Measurements from ENCODE around the gene SOX4.
A peak's percentile ranks its signal among the peaks of the same experiment; 100 is the strongest.

SOX4 gene

DNA sequence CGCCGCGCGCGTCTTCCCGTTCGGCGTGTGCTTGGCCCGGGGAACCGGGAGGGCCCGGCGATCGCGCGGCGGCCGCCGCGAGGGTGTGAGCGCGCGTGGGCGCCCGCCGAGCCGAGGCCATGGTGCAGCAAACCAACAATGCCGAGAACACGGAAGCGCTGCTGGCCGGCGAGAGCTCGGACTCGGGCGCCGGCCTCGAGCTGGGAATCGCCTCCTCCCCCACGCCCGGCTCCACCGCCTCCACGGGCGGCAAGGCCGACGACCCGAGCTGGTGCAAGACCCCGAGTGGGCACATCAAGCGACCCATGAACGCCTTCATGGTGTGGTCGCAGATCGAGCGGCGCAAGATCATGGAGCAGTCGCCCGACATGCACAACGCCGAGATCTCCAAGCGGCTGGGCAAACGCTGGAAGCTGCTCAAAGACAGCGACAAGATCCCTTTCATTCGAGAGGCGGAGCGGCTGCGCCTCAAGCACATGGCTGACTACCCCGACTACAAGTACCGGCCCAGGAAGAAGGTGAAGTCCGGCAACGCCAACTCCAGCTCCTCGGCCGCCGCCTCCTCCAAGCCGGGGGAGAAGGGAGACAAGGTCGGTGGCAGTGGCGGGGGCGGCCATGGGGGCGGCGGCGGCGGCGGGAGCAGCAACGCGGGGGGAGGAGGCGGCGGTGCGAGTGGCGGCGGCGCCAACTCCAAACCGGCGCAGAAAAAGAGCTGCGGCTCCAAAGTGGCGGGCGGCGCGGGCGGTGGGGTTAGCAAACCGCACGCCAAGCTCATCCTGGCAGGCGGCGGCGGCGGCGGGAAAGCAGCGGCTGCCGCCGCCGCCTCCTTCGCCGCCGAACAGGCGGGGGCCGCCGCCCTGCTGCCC, 1.1 kb downstream of the SOX4 start:
- no peak for FAIRE-seq

DNA sequence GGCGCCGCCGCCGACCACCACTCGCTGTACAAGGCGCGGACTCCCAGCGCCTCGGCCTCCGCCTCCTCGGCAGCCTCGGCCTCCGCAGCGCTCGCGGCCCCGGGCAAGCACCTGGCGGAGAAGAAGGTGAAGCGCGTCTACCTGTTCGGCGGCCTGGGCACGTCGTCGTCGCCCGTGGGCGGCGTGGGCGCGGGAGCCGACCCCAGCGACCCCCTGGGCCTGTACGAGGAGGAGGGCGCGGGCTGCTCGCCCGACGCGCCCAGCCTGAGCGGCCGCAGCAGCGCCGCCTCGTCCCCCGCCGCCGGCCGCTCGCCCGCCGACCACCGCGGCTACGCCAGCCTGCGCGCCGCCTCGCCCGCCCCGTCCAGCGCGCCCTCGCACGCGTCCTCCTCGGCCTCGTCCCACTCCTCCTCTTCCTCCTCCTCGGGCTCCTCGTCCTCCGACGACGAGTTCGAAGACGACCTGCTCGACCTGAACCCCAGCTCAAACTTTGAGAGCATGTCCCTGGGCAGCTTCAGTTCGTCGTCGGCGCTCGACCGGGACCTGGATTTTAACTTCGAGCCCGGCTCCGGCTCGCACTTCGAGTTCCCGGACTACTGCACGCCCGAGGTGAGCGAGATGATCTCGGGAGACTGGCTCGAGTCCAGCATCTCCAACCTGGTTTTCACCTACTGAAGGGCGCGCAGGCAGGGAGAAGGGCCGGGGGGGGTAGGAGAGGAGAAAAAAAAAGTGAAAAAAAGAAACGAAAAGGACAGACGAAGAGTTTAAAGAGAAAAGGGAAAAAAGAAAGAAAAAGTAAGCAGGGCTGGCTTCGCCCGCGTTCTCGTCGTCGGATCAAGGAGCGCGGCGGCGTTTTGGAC, 2.0 kb downstream of the SOX4 start:
- FAIRE-seq, result no peak

DNA sequence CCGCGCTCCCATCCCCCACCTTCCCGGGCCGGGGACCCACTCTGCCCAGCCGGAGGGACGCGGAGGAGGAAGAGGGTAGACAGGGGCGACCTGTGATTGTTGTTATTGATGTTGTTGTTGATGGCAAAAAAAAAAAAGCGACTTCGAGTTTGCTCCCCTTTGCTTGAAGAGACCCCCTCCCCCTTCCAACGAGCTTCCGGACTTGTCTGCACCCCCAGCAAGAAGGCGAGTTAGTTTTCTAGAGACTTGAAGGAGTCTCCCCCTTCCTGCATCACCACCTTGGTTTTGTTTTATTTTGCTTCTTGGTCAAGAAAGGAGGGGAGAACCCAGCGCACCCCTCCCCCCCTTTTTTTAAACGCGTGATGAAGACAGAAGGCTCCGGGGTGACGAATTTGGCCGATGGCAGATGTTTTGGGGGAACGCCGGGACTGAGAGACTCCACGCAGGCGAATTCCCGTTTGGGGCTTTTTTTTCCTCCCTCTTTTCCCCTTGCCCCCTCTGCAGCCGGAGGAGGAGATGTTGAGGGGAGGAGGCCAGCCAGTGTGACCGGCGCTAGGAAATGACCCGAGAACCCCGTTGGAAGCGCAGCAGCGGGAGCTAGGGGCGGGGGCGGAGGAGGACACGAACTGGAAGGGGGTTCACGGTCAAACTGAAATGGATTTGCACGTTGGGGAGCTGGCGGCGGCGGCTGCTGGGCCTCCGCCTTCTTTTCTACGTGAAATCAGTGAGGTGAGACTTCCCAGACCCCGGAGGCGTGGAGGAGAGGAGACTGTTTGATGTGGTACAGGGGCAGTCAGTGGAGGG, 2.8 kb downstream of the SOX4 start:
- no peak for FAIRE-seq

DNA sequence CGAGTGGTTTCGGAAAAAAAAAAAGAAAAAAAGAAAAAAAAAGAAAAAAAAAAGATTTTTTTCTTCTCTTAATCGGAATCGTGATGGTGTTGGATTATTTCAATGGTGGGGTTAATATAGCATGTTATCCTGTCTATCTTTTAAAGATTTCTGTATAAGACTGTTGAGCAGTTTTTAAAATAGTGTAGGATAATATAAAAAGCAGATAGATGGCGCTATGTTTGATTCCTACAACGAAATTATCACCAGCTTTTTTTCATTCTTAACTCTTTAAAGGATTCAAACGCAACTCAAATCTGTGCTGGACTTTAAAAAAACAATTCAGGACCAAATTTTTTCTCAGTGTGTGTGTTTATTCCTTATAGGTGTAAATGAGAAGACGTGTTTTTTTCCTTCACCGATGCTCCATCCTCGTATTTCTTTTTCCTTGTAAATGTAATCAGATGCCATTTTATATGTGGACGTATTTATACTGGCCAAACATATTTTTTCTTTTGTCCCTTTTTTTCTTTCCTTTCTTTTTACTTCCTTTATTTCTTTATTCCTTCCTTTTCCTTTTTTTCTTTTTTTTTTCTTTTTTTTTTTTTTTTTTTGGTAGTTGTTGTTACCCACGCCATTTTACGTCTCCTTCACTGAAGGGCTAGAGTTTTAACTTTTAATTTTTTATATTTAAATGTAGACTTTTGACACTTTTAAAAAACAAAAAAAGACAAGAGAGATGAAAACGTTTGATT, 3.6 kb downstream of the SOX4 start:
- peak; percentile 94 for FAIRE-seq

DNA sequence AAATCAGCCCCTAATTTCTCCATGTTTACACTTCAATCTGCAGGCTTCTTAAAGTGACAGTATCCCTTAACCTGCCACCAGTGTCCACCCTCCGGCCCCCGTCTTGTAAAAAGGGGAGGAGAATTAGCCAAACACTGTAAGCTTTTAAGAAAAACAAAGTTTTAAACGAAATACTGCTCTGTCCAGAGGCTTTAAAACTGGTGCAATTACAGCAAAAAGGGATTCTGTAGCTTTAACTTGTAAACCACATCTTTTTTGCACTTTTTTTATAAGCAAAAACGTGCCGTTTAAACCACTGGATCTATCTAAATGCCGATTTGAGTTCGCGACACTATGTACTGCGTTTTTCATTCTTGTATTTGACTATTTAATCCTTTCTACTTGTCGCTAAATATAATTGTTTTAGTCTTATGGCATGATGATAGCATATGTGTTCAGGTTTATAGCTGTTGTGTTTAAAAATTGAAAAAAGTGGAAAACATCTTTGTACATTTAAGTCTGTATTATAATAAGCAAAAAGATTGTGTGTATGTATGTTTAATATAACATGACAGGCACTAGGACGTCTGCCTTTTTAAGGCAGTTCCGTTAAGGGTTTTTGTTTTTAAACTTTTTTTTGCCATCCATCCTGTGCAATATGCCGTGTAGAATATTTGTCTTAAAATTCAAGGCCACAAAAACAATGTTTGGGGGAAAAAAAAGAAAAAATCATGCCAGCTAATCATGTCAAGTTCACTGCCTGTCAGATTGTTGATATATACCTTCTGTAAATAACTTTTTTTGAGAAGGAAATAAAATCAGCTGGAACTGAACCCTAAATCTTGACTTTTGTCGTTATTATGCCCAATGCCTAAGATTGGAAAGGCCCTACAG, 4.5 kb downstream of the SOX4 start:
- FAIRE-seq, result no peak

DNA sequence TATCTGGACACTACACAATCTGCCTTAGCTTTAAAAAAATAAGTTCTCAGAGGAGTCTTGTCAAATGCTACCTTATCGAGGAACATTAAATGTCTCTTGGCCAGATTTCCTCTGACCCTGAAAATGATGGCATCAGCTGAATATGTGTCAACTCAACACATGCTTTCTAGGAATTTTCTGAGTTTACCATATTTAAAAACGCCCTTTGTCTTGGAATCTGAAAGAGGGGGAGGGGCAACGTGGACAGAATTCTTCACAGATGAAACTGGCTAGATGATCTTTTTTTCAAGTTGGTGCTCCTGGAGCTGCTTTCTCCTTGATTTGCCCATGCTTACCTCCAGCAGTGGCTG, 5.1 kb downstream of the SOX4 start:
- no peak for FAIRE-seq

DNA sequence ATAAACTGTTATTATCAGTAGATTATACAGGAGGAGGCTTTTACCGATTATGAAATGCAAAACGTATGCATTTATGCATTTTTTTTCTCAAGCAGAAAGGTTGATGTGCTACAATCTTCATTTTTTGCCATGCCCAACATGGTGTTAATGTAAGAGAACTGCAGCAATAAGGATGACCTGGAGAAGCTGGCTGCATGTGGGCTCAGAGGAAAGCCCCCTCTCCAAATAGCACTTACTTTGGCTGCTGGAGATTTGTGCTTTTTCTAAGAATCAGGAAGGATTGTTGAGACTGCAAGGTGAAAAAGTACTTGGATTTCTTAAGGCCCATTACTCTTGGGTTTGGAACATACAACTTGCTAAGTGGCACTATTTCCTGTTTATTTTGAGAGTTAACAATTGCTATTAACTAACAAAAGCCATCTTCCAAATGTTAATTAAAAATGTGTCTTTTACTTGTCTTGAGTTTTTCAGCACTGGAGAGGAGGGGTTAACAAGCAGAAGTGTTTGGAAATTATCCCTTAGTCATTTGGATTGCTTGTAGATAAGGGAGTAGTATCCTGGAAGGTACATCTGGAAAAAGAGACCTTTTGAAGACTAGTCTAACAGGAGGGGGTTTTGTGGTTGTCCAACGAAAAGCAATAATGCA, 5.6 kb downstream of the SOX4 start:
- no peak for FAIRE-seq

DNA sequence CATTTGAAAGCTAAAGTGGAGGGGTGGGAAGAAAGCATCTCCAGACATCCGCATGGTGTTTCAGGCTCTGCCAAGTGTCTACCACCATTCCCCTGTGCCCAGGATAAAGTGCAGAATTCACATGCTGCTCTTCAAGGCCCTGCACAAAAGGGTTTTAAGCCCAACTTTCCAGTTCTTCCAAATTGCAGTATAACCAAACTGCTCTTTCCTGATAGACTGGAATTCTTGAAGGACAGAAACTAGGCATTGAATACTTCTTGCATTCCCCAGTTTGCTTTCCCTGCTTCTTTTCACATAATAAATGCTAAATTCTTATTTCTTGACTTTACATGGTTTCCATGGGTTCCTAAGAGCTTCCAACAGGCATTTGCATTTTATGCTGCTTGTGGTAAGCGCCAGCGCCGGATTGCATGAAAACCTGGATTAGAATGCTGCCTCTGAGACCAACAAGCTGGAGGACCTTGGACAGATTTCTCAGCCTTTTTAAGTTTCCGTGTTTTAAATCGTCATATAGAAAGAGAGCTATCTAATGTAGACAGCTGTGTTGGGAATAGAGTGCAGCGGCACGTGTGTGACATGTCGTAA, 7.9 kb downstream of the SOX4 start:
- no peak for FAIRE-seq

DNA sequence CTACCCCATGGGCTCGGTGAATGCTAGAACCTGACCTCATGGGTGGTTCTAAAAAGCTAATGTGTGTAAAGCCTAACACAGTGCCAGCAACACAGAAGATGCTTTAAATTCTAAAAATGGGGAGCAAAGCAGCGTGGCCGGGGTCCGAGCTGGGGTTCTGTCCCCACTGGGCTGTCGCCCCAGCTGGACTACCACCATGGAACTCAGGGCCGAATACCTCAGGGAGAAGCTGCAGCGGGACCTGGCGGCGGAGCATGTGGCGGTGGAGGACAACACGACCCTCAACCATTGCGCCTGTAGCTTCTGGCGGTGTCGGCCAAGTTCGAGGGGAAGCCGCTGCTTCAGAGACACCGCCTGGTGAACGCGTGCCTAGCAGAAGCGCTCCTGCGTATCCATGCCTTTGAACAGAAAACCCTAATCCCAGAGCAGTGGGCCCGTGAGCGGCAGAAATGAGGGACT, 8.4 kb downstream of the SOX4 start:
- FAIRE-seq, result no peak

DNA sequence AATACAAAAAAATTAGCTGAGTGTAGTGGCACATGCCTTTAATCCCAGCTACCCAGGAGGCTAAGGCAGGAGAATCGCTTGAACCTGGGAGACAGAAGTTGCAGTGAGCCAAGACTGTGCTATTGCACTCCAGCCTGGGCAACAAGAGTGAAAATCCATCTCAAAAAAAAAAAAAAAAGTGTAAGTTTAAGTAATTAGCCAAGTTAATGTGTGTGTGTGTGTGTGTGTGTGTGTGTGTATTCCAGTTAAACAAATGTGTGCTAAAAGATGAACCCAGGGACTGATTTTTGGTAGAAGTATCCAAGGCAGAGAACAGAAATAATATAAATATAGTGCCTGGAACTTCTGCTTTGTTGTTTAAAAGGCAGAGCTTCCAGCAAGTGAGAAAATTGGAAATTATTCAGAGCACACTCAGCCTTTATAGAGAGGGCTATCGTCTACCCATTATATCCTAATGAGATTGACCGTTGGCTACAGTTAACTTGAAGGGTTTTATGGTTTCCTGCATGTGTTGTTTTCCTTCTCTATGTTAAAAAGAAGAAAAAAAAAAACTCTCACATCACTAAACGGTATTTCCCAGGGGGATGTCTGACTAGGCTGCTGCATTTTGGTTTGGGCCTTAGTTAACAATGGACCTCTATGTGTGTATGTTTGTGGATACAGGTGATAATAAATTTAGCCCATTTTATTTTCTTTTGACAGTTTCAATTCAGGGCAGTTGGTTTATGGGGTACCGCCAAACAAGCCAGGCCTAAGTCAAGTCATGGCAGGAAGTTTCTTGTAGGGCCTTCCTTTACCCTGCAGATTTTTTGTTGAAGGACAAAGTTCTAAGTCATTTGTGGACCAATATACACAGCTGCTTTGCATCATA, 9.8 kb downstream of the SOX4 start:
- no peak for FAIRE-seq

DNA sequence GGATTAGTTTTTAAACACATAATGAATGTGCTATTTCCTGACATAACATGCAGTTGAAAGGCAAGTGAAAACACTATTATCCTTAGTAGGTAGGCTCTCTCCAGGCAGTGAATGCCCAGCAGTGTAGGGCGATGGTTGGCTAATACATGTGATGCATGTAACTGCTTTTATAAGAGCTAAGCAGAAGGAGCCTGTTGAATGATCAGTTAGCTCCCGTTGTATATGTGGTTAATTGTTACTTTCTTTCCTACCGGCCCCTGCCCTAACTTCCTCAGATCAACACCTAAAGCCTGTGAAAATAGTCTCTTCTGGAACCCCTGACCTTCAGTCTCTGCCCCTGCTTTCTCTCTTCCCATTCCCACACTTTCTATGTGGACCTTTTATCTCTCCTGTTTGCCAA, 10.5 kb downstream of the SOX4 start:
- no peak for FAIRE-seq

DNA sequence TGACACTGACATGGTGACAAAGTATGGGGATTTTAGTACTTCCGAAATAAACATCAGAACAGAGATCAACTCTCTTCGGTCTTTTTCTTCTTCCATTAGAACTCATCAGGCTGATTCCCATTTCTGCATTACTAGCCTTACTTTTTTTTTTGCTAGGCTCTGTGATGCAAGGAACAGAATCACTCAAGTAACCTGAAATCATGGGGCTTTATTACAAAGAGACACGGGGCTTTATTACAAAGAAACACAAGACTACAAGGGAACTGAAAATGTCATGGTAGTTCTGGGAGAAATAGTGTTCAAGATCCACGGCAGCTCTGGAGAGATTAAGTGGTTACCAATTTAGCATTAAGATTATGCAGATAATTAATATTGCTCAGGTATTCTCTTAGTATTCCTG, 11.6 kb downstream of the SOX4 start:
- FAIRE-seq, result no peak

DNA sequence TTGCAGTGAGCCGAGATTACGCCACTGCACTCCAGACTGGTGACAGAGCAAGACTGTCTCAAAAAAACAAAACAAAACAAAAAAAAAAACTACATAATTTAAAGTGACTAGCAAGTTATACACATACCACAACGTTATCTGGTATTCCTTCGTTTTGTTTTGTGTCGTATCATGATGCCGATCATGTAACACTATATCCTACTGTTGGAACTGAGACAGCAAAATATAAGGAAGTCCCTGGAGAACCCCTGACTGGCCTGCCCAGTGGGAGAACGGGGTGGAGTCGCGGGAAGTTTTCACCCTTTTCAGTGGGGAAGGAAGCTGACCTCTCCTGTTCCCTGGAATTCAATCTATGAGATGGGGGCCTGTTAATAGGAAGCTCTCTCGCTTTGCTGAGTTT, 15.1 kb downstream of the SOX4 start:
- FAIRE-seq, result no peak

DNA sequence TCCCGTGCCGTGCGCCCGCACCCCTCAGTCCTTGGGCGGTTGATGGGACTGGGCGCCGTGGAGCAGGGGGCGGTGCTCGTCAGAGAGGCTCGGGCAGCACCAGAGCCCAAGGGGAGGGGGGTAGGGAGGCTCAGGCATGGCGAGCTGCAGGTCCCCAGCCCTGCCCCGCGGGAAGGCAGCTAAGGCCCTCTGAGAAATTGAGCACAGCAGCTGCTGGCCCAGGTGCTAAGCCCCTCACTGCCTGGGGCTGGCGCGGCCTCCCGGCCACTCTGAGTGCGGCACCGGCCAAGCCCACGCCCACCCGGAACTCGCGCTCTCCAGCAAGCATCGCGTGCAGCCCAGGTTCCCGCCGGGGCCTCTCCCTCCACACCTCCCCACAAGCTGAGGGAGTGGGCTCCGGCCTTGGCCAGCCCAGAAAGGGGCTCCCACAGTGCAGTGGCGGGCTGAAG, 16.4 kb downstream of the SOX4 start:
- no peak for FAIRE-seq

DNA sequence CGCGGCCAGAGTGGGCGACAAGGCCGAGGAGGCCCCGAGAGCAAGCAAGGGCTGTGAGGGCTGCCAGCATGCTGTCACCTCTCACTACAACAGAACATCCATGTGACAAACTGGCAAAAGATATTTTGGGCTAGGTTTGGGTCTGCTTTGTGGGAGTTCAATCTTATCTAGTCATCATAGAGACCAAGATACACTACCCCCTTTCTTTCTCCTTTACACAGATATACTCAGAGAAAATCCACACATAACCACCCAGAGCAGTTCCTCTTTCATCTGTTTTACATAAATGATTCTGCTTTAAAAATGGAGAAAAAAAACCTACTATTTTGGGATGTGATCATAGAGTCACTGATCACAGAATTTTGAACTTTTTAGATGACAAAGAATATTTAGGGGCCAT, 16.8 kb downstream of the SOX4 start:
- FAIRE-seq, result no peak

DNA sequence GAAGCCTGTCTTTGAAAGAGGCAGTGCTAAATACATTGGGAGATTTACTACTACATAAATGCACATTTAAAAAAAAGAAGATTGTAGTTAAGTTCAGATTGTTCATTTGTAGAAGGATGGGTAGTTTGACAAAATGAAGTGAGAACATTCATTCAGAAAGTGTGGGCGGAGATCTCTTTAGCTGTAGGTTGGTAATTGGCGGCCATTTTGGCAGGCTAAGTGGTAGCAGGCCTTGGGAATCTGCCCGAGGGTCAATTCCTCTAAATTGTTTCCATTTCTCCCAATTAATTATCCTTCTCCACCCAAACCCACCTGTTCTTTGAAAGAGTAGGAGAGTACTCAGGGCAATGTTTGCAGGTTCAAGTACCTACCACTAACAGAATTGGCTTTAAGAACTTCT, 17.9 kb downstream of the SOX4 start:
- FAIRE-seq, result no peak

DNA sequence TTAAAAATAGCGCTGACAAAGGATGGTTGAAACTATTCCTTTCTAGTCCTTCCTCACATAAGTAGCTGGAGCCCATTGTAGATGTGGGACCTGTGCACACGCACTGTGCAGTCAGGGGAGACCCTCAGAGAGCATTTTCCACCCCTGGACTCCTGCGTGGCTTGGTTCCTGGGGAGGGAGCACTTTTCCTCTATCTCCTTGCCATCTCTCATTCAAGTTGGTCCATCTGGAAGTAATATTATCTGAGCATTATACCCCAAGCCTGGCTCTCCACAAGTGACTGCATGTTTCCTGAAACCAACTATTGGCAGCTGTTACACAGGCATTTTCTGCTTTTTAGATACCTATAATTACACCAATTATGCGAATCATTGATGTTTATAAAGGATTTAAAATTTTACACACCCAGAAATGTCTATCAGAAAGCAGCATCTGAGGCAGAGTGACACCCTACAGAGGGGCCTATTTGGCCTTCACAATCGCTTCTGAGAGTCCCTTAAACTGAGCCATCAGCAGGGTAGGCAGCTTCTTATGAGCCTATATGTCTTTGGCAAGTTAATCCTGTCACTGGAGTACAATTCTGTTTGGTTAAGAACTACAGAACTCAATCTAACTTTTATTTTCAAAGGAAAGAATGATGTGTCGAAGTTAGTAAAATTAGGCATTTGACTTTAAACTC, 18.7 kb downstream of the SOX4 start:
- FAIRE-seq, result no peak

DNA sequence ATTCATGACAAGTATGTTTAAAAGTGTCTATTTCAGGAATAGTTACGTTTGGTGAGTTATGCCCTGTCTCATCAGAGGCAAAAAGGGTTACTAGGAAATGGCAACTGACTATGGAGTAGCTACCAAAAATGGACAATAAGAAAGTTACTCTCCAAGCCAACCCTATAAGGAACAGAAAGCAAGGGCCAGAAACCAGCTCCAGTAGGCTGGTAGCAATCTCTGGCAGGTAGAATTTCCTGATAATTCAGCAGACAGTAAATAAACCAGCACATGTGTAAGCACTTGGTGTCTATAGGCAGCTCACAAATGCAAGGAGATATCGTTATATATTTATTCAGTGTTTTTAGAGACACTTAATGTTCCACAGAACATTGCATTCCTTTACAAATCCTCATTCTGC, 20.3 kb downstream of the SOX4 start:
- no peak for FAIRE-seq

DNA sequence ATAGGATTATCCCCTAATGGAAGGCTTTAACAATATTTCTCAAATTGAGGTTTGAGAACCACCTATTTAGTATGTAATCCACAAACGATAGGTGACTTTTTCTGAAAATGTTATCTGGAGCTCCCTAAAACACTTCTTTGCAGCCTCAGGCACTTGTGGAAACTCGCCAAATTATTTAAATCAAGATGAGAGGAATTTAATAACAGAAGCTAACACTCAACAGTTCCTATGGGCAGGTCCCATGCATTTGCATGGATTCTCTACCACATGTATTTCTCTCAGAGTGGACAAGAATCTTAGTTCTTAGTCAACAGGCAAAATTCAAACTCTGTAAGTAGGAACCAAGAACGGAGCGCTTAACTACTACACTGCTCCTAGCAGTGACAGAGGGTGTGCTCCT, 20.7 kb downstream of the SOX4 start:
- no peak for FAIRE-seq

Measured in islet of Langerhans (tissue), 1 donor.